Sigmoid colon (tissue), 4 donors: Measurements from ENCODE around the gene BRINP1.

ENCODE experiments used
- POLR2A ChIP-seq, 2 donors: fragments of 450-650 bp; IDR thresholded peaks; one replicate each; pipeline ENCODE4 v1.6.1; 2016; ENCODE audit warnings: antibody characterized with exemption in 2 of 2, mild to moderate bottlenecking in 2 of 2, moderate library complexity in 2 of 2
- POLR2AphosphoS5 ChIP-seq, 4 donors: sonication (generic); formaldehyde crosslinking; IDR thresholded peaks; one replicate each; pipeline ENCODE4 v1.6.1; 2017; ENCODE audit warnings: antibody characterized with exemption in 4 of 4
- TF ChIP-seq, protein P1 (sequence below), 4 experiments: fragments of 450-650 bp in 3 of 4; fragments of 200-600 bp in 1 of 4; IDR thresholded peaks; one replicate each; pipeline ENCODE4 v1.5.1; 2016 to 2019; ENCODE audit warnings: antibody characterized with exemption in 4 of 4, mild to moderate bottlenecking in 3 of 4, moderate library complexity in 2 of 4

DNA sequence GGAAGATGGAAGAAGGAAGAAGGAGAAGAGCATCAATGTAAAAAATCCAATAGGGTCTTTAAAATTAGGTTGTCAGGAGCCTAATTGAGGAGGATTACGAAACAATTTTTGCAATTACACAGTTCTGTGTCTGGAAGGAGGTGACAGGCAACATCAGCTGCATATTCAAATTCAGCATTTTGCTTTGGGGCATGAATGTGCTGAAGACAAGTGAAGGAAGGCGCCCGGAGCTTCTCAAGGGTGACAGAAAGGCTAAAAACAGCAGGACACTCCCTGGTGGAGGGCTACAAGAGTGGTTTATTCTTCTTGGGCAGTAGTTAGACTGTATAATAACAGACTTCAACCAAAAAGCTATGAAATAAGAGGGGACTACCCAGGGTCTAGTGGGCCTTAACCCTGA lies 188.3 kb downstream of the BRINP1 start:
- TF ChIP-seq POLR2A (IDR thresholded peaks at IDR 0.05) (no peak), POLR2AphosphoS5 (IDR thresholded peaks at IDR 0.05) (no peak)
- TF ChIP-seq, protein P1, sequence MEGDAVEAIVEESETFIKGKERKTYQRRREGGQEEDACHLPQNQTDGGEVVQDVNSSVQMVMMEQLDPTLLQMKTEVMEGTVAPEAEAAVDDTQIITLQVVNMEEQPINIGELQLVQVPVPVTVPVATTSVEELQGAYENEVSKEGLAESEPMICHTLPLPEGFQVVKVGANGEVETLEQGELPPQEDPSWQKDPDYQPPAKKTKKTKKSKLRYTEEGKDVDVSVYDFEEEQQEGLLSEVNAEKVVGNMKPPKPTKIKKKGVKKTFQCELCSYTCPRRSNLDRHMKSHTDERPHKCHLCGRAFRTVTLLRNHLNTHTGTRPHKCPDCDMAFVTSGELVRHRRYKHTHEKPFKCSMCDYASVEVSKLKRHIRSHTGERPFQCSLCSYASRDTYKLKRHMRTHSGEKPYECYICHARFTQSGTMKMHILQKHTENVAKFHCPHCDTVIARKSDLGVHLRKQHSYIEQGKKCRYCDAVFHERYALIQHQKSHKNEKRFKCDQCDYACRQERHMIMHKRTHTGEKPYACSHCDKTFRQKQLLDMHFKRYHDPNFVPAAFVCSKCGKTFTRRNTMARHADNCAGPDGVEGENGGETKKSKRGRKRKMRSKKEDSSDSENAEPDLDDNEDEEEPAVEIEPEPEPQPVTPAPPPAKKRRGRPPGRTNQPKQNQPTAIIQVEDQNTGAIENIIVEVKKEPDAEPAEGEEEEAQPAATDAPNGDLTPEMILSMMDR (IDR thresholded peaks at IDR 0.05), result no peak
